ENCODE data around the gene CFAP73.

The CFAP73 gene

GRCh38 chr12:113173081-113173698 is 23.7 kb downstream of the CFAP73 start:
- TF ChIP-seq CTCF (IDR thresholded peaks at IDR 0.05): no peak

GRCh38 chr12:113174461-113175384 is 25.2 kb downstream of the CFAP73 start:
- TF ChIP-seq CTCF (IDR thresholded peaks at IDR 0.05): peak; percentile 100

- no peak for TF ChIP-seq CTCF (IDR thresholded peaks at IDR 0.05)
Measured at GRCh38 chr12:113179023-113179422, 29.5 kb downstream of the CFAP73 start.

GRCh38 chr12:113180333-113180732 is 30.8 kb downstream of the CFAP73 start:
- no peak for TF ChIP-seq CTCF (IDR thresholded peaks at IDR 0.05)

GRCh38 chr12:113181975-113182374 is 32.5 kb downstream of the CFAP73 start:
- no peak for TF ChIP-seq CTCF (IDR thresholded peaks at IDR 0.05)

GRCh38 chr12:113183030-113183589 is 33.6 kb downstream of the CFAP73 start:
- no peak for TF ChIP-seq CTCF (IDR thresholded peaks at IDR 0.05)

GRCh38 chr12:113184098-113184899 is 34.8 kb downstream of the CFAP73 start:
- no peak for TF ChIP-seq CTCF (IDR thresholded peaks at IDR 0.05)

Measured in LNCAP (cell line).